Activated CD4-positive, alpha-beta T cell treated with anti-CD3 and anti-CD28 coated beads, Interleukin-10, Interleukin-2, amounts not matched to agents 100 ng/mL and 50 ng/mL, durations not matched to agents 16 hours and 8 hours (primary cell): ENCODE results near the gene TMEM181.
"Not testable (repeated sequence)": the region's sequence is repeated elsewhere in the genome, so short reads cannot be mapped to it uniquely, and the experiment has no call there.

Experiments used
- DNase-seq: peaks from one replicate; pipeline ENCODE4 v3.0.0-alpha.2; 2020

The TMEM181 gene

GRCh38 chr6:158603261-158604047 is 43.6 kb downstream of the TMEM181 start:
- DNase-seq = no peak

- no peak for DNase-seq
These were observed 44.1 kb downstream of the TMEM181 start for GRCh38 chr6:158604048-158604406.

- DNase-seq = peak; percentile 60
These were observed 45.5 kb downstream of the TMEM181 start for GRCh38 chr6:158605266-158605878.

- DNase-seq = not testable (repeated sequence)
These were observed 46.1 kb downstream of the TMEM181 start for GRCh38 chr6:158606011-158606410.

- DNase-seq = no peak
These were observed 47.0 kb downstream of the TMEM181 start for GRCh38 chr6:158606935-158607334.

- no peak for DNase-seq
These were observed 47.7 kb downstream of the TMEM181 start for GRCh38 chr6:158607411-158608170.

- no peak for DNase-seq
These were observed 48.3 kb downstream of the TMEM181 start for GRCh38 chr6:158608221-158608620.

GRCh38 chr6:158609455-158610155 is 49.7 kb downstream of the TMEM181 start:
- no peak for DNase-seq

- DNase-seq = no peak
These were observed 50.6 kb downstream of the TMEM181 start for GRCh38 chr6:158610319-158610968.

- DNase-seq = no peak
These were observed 51.1 kb downstream of the TMEM181 start for GRCh38 chr6:158611039-158611438.

- DNase-seq = no peak
These were observed 51.9 kb downstream of the TMEM181 start for GRCh38 chr6:158611541-158612370.

- DNase-seq = not testable (repeated sequence)
These were observed 54.7 kb downstream of the TMEM181 start for GRCh38 chr6:158614606-158615005.

GRCh38 chr6:158618289-158618688 is 58.4 kb downstream of the TMEM181 start:
- DNase-seq = not testable (repeated sequence)

- DNase-seq = no peak
These were observed 60.3 kb downstream of the TMEM181 start for GRCh38 chr6:158619922-158620801.

GRCh38 chr6:158620963-158621693 is 61.2 kb downstream of the TMEM181 start:
- no peak for DNase-seq

GRCh38 chr6:158621694-158622544 is 62.0 kb downstream of the TMEM181 start:
- DNase-seq = no peak

GRCh38 chr6:158622545-158623190 is 62.8 kb downstream of the TMEM181 start:
- DNase-seq = no peak
